Liver (tissue), 9 donors: ENCODE measurements around the gene KDM2A. TPM values are rescaled to one million over a fixed set of nuclear protein-coding genes. Genes with fewer than 3 reads are reported as not detected.

ENCODE experiments used
- DNase-seq: peaks from one replicate; pipeline ENCODE4 v3.0.0-alpha.2; 2017; ENCODE audit warnings: low spot score
- H3K27ac ChIP-seq, 2 donors: one replicate each; pipeline ENCODE4 v1.7.0; 2013; ENCODE audit warnings: inconsistent platforms in 2 of 2, low read length in 2 of 2, control low read depth in 1 of 2, low read depth in 1 of 2, mild to moderate bottlenecking in 1 of 2
- H3K27me3 ChIP-seq, 4 donors: one replicate each; pipeline versions ENCODE4 v1.6.1 to v1.7.0; 2013; ENCODE audit warnings: low read length in 3 of 4, inconsistent platforms in 1 of 4, mild to moderate bottlenecking in 1 of 4, moderate library complexity in 1 of 4; ENCODE audit not compliant: control insufficient read depth in 4 of 4, insufficient read depth in 4 of 4
- H3K36me3 ChIP-seq, 4 donors: one replicate each; pipeline versions ENCODE4 v1.6.1 to v1.7.0; 2013; ENCODE audit warnings: low read length in 3 of 4, mild to moderate bottlenecking in 3 of 4, low read depth in 1 of 4, moderate library complexity in 1 of 4; ENCODE audit not compliant: control insufficient read depth in 4 of 4, insufficient read depth in 3 of 4
- H3K4me1 ChIP-seq, 4 donors: one replicate each; pipeline versions ENCODE4 v1.6.1 to v1.7.0; 2013; ENCODE audit warnings: low read length in 3 of 4, mild to moderate bottlenecking in 3 of 4, moderate library complexity in 1 of 4; ENCODE audit not compliant: control insufficient read depth in 4 of 4, insufficient read depth in 4 of 4
- H3K4me3 ChIP-seq, 3 donors: one replicate each; pipeline versions ENCODE4 v1.6.1 to v1.7.0; 2013; ENCODE audit warnings: low read length in 3 of 3, control low read depth in 1 of 3, low read depth in 1 of 3, mild to moderate bottlenecking in 1 of 3
- H3K9ac ChIP-seq, 2 donors: one replicate each; pipeline ENCODE4 v1.7.0; 2013; ENCODE audit warnings: low read length in 2 of 2, mild to moderate bottlenecking in 2 of 2, moderate library complexity in 2 of 2, control low read depth in 1 of 2, low read depth in 1 of 2
- H3K9me3 ChIP-seq, 4 donors: one replicate each; pipeline versions ENCODE4 v1.6.1 to v1.7.0; 2013; ENCODE audit warnings: low read length in 3 of 4; ENCODE audit not compliant: control insufficient read depth in 4 of 4
- ATF3 ChIP-seq: IDR thresholded peaks from 2 replicates; pipeline ENCODE4 v1.6.1; 2016; ENCODE audit warnings: antibody characterized with exemption
- CTCF ChIP-seq: fragments of 150-350 bp; IDR thresholded peaks from 2 replicates; pipeline ENCODE4 v1.5.1; 2017; ENCODE audit warnings: improper control_type of control experiment, low read depth, low read length; ENCODE audit not compliant: missing input control
- EGR1 ChIP-seq, 2 donors: IDR thresholded peaks; 2 replicates each; pipeline ENCODE4 v1.6.1; 2016 to 2018; ENCODE audit warnings: antibody characterized with exemption in 2 of 2, low read depth in 2 of 2
- FOXA1 ChIP-seq: IDR thresholded peaks from 2 replicates; pipeline ENCODE4 v1.6.1; 2016; ENCODE audit warnings: antibody characterized with exemption
- FOXA2 ChIP-seq: IDR thresholded peaks from 2 replicates; pipeline ENCODE4 v1.6.1; 2016; ENCODE audit warnings: antibody characterized with exemption
- GABPA ChIP-seq, 2 donors: IDR thresholded peaks in 1 of 2; conservative IDR thresholded peaks in 1 of 2; 2 replicates each; pipeline ENCODE4 v1.6.1; 2016; ENCODE audit warnings: antibody characterized with exemption in 2 of 2, mild to moderate bottlenecking in 1 of 2, moderate library complexity in 1 of 2
- HNF4A ChIP-seq, 2 donors: conservative IDR thresholded peaks; 2 replicates each; pipeline ENCODE4 v1.6.1; 2016; ENCODE audit warnings: antibody characterized with exemption in 2 of 2, mild to moderate bottlenecking in 2 of 2
- HNF4G ChIP-seq: IDR thresholded peaks from 2 replicates; pipeline ENCODE4 v1.6.1; 2016; ENCODE audit warnings: antibody characterized with exemption
- JUND ChIP-seq, 2 donors: IDR thresholded peaks; 2 replicates each; pipeline ENCODE4 v1.6.1; 2016; ENCODE audit warnings: antibody characterized with exemption in 2 of 2
- NR2F2 ChIP-seq: IDR thresholded peaks from 2 replicates; pipeline ENCODE4 v1.6.1; 2016; ENCODE audit warnings: antibody characterized with exemption
- RAD21 ChIP-seq, 2 donors: IDR thresholded peaks; 2 replicates each; pipeline ENCODE4 v1.6.1; 2016; ENCODE audit warnings: antibody characterized with exemption in 2 of 2, mild to moderate bottlenecking in 2 of 2
- SP1 ChIP-seq: IDR thresholded peaks from 2 replicates; pipeline ENCODE4 v1.6.1; 2018; ENCODE audit warnings: antibody characterized with exemption, mild to moderate bottlenecking
- TAF1 ChIP-seq: conservative IDR thresholded peaks from 2 replicates; pipeline ENCODE4 v1.6.1; 2016; ENCODE audit warnings: antibody characterized with exemption, mild to moderate bottlenecking
- YY1 ChIP-seq: IDR thresholded peaks from 2 replicates; pipeline ENCODE4 v1.6.1; 2016; ENCODE audit warnings: antibody characterized with exemption, mild to moderate bottlenecking
- WGBS: extraction: QIAGEN DNeasy Blood & Tissue Kit; methylation state at CpG from one replicate; pipeline ENCODE4 v1.1.7; 2013; 5-methylcytosine and 5-hydroxymethylcytosine counted together
- polyA plus RNA-seq, 2 donors: library from polyadenylated mRNA; stranded (reverse) in 1 of 2; unstranded in 1 of 2; fragments of 200-250 nt in 1 of 2; fragments of >200 nt in 1 of 2; fragmentation: Nextera tagmentation in 1 of 2; extraction: Ambion mirVana in 1 of 2; gene quantifications; one replicate each; pipeline versions ENCODE4 v1.2.1 to v1.2.3, GENCODE V29; 2013 to 2015
- total RNA-seq, 2 donors: library from RNA; depleted of rRNA; stranded (reverse); fragments of >200 nt; gene quantifications; one replicate each; pipeline ENCODE4 v1.2.3, GENCODE V29; 2014
- TF ChIP-seq, protein P1 (sequence below): IDR thresholded peaks from 2 replicates; pipeline ENCODE4 v1.6.1; 2016; ENCODE audit warnings: antibody characterized with exemption
- TF ChIP-seq, protein P2 (sequence below): IDR thresholded peaks from 2 replicates; pipeline ENCODE4 v1.6.1; 2016; ENCODE audit warnings: antibody characterized with exemption
- TF ChIP-seq, protein P3 (sequence below): IDR thresholded peaks from 2 replicates; pipeline ENCODE4 v1.6.1; 2016; ENCODE audit warnings: antibody characterized with exemption, mild to moderate bottlenecking
- donor health status: healthy.
- donor health status: healthy.
- donor health status: healthy.
- donor health status: healthy.
- donor health status: healthy.

The KDM2A gene
- total and polyA plus RNA-seq, 4 donors = 8.3 to 44.9 (median 22.4) TPM

DNA sequence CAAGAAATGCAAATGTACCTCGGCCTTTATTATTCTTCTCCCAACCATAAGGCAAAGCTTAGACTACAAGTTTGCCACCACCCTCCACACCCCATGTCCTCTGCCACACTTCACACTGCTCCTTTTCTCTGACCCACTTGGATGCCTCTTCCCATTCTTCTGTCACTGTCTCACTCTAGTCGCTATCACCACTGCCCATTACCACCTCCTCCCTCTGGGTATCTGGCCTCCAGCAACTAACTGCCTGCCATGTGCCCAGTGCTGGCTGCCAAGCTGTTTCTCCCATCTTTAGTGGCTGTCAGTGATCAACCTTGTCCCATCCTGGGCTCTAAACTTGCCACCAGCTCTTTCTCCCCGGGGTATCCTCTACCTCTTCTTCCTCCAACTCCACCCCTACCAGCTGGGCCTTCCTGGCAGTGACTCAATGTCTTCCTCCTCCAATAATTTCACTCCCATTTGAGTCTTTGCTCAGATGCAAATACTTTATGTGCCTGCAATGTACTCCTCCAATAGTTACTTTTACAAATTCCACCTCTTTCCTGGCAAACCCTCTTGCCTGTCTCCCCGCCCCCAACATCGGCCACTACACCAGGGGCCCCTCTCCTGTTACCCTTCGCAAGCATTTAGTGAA, 20.1 kb upstream of the KDM2A start:
- TF ChIP-seq ATF3 = no peak
- TF ChIP-seq RAD21 (IDR thresholded peaks at IDR 0.05) = no peak
- no peak for TF ChIP-seq EGR1 (IDR thresholded peaks at IDR 0.05; ENCODE audit: low read depth in 2 of 2)
- WGBS = 90% methylated on average over 6 of the region's 6 CpGs
- Histone ChIP-seq H3K9me3 (no peaks in the 10 kb centered on the region), H3K27me3 (no peaks in the 10 kb centered on the region), H3K36me3 (no peaks in the 10 kb centered on the region), H3K27ac (no peak overlapping the region), H3K4me1 (peaks cover 0 to 8% (median 3%) of the 10 kb centered on the region in 4 donors), H3K4me3 (no peak overlapping the region), H3K9ac (no peak overlapping the region)
- DNase-seq = no peak

- H3K4me1 ChIP-seq = peaks cover 0 to 7% (median 3%) of the 10 kb centered on the region in 4 donors
- peak overlapping the region in 1 of 2 donors; percentile 3 for H3K27ac ChIP-seq
- H3K36me3 ChIP-seq = no peaks in the 10 kb centered on the region
- 98% methylated on average over 6 of the region's 6 CpGs for WGBS
- no peaks in the 10 kb centered on the region for H3K9me3 ChIP-seq
- H3K27me3 ChIP-seq = no peaks in the 10 kb centered on the region
- H3K9ac ChIP-seq = no peak overlapping the region
- H3K4me3 ChIP-seq = no peak overlapping the region
- DNase-seq = no peak
- TF ChIP-seq, protein P1, sequence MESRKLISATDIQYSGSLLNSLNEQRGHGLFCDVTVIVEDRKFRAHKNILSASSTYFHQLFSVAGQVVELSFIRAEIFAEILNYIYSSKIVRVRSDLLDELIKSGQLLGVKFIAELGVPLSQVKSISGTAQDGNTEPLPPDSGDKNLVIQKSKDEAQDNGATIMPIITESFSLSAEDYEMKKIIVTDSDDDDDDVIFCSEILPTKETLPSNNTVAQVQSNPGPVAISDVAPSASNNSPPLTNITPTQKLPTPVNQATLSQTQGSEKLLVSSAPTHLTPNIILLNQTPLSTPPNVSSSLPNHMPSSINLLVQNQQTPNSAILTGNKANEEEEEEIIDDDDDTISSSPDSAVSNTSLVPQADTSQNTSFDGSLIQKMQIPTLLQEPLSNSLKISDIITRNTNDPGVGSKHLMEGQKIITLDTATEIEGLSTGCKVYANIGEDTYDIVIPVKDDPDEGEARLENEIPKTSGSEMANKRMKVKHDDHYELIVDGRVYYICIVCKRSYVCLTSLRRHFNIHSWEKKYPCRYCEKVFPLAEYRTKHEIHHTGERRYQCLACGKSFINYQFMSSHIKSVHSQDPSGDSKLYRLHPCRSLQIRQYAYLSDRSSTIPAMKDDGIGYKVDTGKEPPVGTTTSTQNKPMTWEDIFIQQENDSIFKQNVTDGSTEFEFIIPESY = no peak
- TF ChIP-seq, protein P2, sequence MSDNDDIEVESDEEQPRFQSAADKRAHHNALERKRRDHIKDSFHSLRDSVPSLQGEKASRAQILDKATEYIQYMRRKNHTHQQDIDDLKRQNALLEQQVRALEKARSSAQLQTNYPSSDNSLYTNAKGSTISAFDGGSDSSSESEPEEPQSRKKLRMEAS = no peak
- TF ChIP-seq SP1 (no peak), TAF1 (no peak), FOXA2 (no peak), GABPA (IDR thresholded peaks at IDR 0.05 in 1 of 2, conservative IDR thresholded peaks at IDR 0.05 in 1 of 2) (no peak), HNF4G (no peak), HNF4A (conservative IDR thresholded peaks at IDR 0.05) (no peak), NR2F2 (no peak), ATF3 (no peak), YY1 (no peak), CTCF (no peak), JUND (IDR thresholded peaks at IDR 0.05) (no peak), EGR1 (IDR thresholded peaks at IDR 0.05; ENCODE audit: low read depth in 2 of 2) (no peak), FOXA1 (no peak), RAD21 (IDR thresholded peaks at IDR 0.05) (no peak)
- TF ChIP-seq, protein P3, sequence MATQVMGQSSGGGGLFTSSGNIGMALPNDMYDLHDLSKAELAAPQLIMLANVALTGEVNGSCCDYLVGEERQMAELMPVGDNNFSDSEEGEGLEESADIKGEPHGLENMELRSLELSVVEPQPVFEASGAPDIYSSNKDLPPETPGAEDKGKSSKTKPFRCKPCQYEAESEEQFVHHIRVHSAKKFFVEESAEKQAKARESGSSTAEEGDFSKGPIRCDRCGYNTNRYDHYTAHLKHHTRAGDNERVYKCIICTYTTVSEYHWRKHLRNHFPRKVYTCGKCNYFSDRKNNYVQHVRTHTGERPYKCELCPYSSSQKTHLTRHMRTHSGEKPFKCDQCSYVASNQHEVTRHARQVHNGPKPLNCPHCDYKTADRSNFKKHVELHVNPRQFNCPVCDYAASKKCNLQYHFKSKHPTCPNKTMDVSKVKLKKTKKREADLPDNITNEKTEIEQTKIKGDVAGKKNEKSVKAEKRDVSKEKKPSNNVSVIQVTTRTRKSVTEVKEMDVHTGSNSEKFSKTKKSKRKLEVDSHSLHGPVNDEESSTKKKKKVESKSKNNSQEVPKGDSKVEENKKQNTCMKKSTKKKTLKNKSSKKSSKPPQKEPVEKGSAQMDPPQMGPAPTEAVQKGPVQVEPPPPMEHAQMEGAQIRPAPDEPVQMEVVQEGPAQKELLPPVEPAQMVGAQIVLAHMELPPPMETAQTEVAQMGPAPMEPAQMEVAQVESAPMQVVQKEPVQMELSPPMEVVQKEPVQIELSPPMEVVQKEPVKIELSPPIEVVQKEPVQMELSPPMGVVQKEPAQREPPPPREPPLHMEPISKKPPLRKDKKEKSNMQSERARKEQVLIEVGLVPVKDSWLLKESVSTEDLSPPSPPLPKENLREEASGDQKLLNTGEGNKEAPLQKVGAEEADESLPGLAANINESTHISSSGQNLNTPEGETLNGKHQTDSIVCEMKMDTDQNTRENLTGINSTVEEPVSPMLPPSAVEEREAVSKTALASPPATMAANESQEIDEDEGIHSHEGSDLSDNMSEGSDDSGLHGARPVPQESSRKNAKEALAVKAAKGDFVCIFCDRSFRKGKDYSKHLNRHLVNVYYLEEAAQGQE = no peak
These were observed 19.2 kb upstream of the KDM2A start for GRCh38 chr11:67099831-67100324.
